Measurements from ENCODE around the gene ETF1.

DNA sequence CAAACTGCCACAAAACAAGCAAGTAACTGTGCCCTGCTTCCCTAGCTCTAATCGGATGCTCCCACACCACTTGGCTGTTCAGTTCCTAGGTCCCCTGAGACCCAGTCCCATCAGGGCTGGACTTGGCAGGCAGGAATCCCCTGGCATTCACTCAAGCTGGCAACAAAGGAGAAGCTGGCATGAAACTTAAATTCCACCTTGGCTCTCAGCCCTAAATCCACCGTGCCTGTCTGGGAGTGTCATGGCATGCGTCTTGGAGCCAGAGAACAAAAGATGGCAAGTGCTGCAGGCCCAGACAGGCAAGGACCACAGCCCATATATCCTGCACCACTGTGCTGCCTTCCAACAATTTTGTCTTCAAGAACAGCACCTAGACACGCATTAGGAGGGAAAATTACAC lies 38.2 kb downstream of the ETF1 start:
- TF ChIP-seq, protein P1, sequence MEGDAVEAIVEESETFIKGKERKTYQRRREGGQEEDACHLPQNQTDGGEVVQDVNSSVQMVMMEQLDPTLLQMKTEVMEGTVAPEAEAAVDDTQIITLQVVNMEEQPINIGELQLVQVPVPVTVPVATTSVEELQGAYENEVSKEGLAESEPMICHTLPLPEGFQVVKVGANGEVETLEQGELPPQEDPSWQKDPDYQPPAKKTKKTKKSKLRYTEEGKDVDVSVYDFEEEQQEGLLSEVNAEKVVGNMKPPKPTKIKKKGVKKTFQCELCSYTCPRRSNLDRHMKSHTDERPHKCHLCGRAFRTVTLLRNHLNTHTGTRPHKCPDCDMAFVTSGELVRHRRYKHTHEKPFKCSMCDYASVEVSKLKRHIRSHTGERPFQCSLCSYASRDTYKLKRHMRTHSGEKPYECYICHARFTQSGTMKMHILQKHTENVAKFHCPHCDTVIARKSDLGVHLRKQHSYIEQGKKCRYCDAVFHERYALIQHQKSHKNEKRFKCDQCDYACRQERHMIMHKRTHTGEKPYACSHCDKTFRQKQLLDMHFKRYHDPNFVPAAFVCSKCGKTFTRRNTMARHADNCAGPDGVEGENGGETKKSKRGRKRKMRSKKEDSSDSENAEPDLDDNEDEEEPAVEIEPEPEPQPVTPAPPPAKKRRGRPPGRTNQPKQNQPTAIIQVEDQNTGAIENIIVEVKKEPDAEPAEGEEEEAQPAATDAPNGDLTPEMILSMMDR (IDR thresholded peaks at IDR 0.05; ENCODE audit: low read length) = no peak
- TF ChIP-seq EZH2 (optimal IDR thresholded peaks at IDR 0.05; ENCODE audit: low read depth, low read length) = no peak

Data from MM.1S (cell line).